Hypothalamus (tissue), 51 donors: Measurements from ENCODE around the gene MUTYH.
"Not testable (repeated sequence)": the region's sequence is repeated elsewhere in the genome, so short reads cannot be mapped to it uniquely, and the experiment has no call there.

ENCODE experiments used
- DNase-seq, 51 donors: peaks; one replicate each; lab custom pipeline; 2025; lab: John Stamatoyannopoulos, UW

Gene MUTYH

DNA sequence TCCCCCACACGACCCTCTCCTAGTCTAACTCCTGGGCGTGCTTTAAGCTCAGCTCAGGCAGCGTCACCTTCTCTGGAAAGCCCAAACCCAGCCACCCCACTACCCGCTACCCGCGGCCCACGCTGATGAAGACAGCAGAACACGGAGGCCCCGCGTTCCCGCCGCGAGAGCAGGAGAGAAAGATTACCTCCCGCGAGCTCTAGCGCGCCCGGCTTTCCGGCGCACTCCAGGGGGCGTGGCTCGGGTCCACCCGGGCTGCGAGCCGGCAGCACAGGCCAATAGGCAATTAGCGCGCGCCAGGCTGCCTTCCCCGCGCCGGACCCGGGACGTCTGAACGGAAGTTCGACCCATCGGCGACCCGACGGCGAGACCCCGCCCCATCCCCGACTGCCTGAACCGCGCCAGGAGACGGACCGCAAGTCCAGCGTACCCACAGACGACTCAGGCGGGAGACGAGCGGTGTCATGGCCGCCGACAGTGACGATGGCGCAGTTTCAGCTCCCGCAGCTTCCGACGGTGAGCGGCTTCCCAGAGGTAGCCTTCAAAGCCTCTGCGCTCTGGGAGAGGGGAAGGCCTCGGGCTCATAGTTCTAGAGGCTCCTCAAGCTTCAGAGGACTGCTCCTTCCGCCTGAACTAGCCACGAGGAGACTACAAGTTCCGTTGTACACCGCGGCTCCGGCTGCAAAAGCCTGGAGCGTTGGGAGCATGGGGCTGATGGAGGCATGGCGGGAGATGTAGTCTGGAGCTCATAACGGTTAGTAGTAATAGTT is at the start of gene MUTYH, which contains the start of gene TOE1:
MUTYH (minus strand) TSS at position 652 of the 770 bp plus-strand sequence. CDS start 5,935 bp downstream, outside the sequence.
TOE1 (plus strand) TSS at position 382 of the 770 bp plus-strand sequence; CDS start at position 465, 83 bp downstream.
- peak; percentile 44 to 93 (median 81) for DNase-seq

DNA sequence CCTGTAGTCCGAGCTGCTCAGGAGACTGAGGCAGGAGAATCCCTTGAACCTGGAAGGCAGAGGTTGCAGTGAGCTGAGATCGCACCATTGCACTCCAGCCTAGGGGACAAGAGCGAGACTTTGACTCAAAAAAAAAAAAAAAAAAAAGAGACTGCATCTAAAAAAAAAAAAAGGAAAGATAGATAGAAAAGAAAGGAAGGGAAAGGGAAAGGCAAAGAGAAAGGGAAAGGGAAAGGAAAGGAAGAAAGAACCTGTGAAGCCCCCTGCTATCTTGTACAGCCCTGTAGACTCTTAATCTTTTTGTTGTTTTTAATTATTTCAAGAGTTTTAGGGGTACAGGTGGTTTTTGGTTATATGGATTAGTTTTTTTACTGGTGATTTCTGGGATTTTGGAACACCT is 46.0 kb upstream of the MUTYH start:
- no peak for DNase-seq

DNA sequence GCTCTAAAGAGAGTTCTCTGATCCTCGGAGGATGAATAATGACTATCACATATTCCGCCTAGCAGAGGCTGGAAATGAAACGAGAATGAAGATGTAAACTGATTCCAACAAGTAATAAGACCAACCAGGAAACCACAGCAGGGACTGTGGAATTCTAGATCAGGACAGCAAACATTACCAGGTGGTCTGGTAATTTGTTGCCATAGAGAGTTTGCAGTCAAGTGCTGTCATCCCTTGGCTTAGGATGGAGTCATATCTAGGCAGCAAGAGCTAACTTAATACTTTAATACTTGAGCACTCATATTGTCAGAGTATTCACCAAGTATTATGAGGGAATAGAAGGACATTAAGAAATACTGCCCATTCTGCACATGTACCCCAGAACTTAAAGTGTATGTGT is 45.1 kb upstream of the MUTYH start:
- no peak for DNase-seq

DNA sequence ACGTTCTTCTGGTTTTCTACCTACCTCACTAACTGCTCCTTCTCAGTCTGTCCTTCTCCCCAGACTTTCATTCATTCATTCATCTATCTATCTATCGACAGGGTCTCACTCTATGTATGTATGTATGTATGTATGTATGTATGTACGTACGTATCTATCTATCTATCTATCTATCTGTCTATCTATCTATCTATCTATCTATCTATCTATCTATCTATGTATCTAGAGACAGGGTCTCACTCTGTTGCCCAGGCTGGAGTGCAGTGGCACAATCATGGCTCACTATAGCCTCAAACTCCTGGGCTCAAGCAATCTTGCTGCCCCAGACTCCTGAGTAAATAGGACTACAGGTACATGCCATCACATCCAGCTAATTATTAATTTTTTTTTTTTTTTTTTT is 44.0 kb upstream of the MUTYH start:
- not testable (repeated sequence) for DNase-seq

DNA sequence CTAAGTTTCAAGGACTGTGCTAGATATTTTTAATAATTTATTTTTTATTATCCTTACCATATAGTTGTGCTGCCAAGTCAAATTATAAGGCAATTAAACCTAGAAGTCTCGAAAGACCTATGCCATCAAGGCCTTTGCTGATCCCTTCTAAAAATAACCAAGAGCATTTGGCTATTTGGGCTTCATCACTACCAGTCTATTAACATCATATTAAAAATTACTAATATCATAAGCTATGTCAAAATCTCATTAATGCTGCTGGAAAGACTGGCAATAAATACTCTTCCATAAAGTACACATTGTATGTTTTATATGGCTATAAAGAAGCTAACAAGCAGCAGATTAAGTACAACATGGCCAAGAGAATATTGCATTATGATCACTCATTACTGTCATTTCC is 43.0 kb upstream of the MUTYH start:
- DNase-seq: no peak

DNA sequence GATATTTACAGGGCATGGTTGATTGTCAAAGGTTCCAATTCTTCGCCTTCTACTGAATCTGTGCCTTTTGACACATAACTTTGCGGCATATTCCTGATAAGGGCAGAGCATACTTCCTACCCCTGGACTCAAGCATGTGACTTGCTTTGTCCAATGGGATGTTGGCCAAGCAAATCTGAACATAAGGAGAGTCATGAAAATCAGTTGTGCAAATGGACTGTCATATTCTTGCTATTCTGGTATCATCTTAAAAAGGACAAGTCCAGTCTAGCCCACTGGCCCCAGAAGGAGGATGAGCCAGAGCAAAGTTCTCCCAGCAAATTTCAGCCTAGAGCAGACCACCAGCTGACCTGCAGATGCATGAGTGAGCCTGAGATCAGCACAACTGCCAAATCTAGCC is 41.0 kb upstream of the MUTYH start:
- DNase-seq: no peak

DNA sequence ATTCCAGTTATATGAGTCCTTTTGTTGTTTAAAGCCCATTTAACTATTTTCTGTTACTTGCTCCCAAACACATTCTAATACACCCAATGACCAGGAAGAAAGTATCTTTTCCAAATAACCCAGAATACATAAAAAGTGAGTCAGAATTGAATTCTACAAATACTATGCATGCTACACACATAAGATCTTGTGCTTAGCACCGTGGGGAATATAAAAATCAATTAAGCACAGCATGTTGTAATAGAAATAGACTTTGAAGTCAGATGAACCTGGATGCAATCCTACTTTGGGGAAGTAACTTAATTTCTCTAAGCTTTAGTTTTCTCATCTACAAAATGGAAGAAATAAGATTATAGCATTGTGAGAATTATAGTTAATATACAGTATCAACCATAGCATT is 40.5 kb upstream of the MUTYH start:
- DNase-seq: no peak

DNA sequence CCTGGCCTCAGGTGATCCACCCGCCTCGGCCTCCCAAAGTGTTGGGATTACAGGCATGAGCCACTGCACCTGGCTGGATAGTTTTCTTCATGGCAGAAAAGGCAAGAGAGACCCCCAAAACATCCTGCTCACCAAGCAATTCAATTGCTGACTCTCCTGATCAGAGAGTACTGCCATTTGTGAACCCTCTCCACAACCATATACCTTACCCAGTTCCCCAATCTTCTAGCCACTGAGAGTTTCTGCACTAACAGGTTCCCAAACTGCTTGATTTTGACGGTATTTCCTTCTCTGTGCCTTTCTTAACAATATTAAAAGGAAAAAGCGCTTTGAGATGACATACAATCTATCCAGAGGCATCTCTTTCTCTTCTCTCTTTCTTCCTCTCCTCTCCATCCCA is 39.9 kb upstream of the MUTYH start:
- DNase-seq: no peak

DNA sequence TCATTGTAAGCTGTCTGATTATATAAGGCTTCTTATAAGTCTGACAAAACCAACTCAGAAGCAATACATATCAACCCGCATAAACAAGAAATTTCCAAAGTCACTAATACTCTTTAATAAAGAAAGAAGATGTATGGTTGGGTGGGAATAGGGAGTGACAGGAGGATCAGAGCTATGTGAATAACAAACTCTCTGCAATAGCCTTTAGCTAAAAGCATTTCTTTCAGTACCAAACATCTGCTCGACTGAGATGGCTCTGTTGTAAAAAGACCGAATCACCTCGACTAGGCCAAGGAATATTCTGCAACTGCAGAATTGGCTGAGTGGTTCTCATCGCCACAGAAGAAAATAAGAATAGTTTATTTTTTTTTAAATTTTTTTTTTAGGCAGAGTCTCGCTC is 39.3 kb upstream of the MUTYH start:
- DNase-seq: no peak

DNA sequence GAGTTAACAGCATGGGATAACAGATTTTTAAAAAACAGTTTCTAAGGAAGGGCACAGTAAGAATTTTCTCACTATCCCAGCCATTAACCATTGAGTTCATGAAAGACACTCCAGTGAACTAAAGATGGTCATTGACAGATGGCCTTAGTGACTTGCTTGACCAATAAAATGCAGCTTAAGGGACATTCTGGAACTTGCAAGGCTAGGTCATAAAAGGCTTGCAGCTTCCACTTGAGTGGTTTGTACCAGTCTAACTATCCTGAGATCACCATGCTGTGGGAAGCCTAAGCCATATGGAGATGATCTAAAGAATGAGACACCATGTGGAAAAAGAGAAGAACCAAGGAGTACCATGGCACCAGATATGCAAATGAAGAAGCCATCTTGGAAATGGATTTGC is 37.9 kb upstream of the MUTYH start:
- no peak for DNase-seq

DNA sequence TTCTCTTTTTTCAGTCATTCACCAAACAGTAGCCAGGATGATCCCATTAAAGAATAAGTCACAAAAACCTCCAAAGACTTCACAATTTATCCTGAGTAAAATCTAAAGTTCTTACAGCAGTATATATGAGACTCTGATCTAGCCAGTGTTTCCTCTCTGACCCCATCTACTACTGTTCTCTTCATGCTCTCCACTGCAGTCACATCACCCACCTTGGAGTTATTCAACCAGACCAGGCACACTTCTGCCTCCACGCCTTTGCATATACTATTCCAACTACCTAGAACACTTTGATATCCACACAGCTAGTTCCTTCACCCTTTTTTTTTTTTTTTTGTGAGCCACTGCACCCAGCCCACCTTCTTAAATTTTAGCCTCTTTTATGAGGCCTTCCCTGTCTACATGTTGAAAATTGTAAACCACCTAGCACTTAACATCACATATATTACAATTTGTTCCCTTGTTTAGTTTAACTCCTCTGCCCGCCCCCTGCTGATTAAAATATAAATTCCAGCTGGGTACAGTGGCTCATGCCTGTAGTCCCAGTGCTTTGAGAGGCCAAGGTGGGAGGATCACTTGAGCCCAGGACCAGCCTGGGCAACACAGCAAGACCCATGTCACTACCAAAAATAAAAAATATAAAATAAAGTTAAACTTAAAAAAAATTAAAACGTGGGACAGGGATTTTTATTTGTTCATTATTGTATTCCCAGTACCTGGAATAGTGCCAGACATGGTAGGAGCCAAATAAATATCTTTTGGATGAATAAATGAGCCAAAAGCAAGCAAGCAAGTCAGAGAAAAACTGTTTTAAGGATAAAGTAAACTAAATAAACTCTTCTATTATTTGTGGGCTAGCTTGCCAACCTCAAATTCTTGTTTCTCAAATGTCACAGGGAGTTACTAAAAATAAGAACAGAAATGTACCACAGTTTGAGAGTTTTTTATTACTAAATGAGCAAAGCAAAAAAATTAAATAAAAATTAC is 35.2 kb upstream of the MUTYH start:
- DNase-seq: no peak

DNA sequence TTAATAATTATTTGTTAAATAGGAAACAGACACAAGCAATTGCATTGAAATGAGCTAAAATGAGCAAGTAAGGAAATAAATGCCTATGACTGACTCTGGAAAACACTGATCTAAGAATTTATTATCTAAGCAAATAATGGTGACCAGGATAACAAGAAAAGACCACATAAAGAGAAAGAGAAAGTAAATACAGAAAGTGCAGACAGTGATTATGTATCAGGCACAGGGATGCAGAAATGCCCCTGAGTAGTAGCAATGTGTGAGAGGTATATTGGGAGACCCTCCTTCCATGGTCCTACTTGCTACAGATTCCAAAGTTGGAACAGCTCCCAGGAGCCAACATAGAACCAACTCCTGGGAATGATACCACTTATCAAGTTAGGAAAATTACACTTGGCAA is 33.3 kb upstream of the MUTYH start:
- DNase-seq: no peak

DNA sequence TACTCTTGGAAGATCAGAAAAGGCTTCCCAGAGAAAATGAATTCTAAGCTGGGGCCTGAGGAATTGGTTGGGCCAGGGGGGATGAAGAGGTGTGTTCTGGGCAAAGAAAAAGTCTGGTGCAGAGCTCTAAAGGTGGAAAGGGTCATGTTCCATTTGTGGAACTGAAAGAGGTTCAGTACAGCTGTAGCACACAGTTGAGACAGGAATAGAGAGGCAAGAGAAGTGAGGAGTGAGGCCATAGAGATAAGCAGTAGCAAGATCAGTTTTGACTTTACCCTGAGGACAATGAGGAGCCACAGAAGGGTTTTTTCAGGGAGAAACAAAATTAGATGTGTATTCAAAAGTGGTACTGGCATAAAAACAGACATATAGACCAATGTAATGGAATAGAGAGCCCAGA is 30.3 kb upstream of the MUTYH start:
- no peak for DNase-seq

DNA sequence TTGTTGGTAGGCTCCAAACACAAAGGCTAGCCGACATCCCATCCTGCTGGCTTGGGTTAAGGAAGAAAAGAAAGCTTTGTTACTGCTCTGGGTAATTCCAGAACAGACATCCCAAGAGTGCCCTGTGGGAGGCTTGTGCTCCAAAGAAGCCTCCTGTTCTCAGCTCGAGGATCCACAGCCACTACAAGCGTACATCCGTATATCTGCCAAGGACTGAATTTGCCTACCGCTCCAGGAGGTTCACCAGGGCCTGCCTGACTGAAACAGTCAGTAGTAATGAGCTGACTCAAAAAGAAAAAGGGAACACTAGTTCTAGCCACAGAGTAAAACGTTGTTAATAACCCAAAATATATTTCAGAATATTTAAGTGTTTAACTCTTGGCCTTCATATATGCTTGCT is 24.8 kb upstream of the MUTYH start:
- DNase-seq: peak in 13 of 51 donors; percentile 11 to 48 (median 33)

DNA sequence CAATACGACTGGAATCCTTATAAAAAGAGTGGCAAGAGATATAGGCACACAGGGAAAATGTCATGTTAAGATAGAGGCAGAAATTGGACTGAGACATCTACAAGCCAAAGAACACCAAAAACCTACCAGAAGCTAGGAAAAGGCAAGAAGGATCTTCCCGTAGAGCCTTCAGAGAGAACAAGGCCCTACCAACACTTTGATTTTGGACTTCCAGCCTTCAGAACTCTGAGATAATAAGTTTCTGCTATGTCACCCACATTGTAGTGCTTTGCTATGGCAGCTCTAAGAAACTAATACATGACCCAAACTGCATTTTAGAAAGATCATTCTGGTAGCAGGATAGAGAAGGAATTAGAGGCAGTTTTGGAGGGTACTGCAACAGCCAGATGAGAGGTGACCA is 24.1 kb upstream of the MUTYH start:
- DNase-seq: no peak

DNA sequence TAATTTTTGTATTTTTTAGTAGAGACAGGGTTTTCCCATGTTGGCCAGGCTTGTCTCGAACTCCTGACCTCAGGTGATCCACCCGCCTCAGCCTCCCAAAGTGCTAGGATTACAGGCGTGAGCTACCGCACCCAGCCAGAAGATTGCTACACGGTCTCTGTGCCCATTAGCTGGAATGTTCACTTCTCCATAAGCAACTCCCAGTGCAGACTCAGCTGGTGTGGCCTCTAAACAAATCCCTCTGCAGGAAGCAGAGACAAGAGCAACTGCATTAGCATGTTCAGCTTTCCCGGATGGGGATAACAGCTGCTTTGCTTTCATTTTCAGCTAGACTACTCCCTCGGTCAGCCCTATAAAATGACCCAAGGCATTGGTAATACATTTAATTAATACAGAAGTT is 20.7 kb upstream of the MUTYH start:
- DNase-seq: peak in 7 of 51 donors; percentile 10 to 33 (median 18)

DNA sequence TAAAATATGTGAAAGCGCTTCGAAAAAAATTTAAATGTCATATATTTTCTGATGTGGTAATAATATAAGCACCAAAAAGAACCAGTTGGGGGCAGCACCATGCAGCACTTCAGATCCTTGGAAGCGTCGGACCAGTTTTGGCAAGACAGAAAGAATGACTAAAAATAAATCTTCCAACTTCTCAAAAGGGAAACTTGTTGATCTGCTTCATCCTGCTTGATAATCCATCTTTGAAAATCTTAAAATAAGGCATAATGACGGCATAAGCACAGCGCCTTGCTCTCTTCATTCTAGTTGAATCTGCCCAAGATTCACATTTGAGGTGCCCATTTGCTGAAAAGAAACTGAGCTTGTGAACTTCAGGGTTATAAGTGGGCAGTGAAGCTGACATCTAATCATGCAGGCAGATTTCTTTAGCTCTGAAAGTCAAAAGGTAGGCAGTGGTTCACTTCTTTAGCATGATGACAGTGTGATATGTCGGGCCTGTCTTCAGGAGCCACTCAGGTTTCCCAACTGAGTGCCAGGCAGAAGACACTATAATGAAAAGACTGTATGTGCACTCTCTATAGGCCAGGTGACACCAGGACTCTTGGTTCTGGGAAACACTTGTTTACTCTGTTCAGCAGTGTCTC is 19.8 kb upstream of the MUTYH start:
- DNase-seq: peak in 30 of 51 donors; percentile 5 to 79 (median 46)

DNA sequence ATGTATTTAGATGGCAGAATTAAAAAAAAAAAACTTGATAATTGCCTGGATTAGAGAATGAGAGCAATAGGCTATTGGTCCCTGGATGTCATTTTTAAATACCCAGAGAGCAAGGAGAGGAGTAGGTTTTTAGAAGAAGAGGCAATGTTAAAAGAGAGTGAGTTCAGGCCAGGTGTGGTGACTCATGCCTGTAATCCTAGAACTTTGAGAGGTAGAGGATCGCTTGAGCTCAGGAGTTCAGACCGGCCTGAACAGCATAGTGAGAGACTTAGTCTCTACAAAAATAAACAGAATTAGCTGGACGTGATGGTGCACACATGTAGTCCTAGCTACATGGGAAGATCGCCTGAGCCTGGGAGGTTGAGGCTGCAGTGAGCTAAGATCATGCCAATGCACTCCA is 15.9 kb upstream of the MUTYH start:
- DNase-seq: no peak

DNA sequence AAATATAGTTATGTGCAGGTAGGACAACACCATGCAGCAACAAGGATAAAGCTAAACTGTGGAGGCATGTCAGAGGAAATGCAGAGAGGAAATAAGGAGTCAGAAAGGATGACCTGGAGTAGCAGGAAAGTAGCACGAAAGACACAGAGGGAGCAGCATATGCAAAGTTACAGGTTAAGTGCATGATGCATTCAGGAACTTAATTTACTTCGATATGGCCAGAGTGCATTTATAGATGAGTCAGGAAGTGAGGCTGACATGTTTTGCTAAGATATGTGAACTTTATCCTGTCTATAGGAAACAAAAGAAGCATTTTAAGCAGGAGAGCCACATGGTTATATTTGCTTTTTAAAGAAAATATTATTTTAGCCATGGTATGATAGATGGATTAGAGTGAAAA is 15.4 kb upstream of the MUTYH start:
- DNase-seq: no peak

DNA sequence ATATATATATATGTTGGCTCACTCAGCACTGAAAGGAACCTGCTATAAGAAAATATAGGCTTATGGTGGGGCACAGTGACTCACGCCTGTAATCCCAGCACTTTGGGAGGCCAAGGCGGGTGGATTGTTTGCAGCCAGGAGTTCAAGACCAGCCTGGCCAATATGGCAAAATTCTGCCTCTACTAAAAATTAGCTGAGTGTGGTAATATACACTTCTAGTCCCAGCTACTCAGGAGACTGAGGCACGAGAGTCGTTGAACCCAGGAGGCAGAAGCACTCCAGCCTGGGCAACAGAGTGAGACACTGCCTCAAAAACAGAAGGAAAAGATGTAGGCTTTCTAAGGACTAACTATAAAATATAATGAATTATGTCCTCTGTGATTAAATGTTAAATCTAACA is 14.6 kb upstream of the MUTYH start:
- DNase-seq: no peak

DNA sequence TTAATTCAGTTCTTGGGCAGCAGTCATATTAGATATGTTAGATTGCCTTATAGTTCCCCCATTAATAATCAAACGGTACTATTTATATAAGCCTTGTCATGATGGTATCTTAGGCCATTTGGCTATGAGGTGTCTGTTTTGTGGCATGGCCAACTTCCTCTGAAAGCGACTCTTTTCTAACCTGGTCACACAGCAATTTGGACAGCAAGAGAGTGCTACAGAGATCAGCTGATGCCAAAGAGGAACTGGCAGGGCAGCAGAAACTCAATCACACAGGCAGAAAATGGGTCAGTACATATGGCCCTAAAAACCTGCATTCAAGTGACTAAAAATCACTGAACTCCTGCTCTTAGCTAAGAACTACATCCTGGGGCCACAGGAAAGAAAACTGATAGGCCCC is 13.4 kb upstream of the MUTYH start:
- DNase-seq: peak in 5 of 51 donors; percentile 6 to 27 (median 13)
